GM18511 (cell line): ENCODE measurements around the gene MCC.

Source experiments
- ATAC-seq: cut with Tn5 transposase; IDR thresholded peaks from one replicate; pipeline ENCODE4 v1.9.1; 2021; ENCODE audit warnings: mild to moderate bottlenecking, moderate library complexity; ENCODE audit not compliant: unreplicated experiment

MCC gene

GRCh38 chr5:113157886-113158285 lies 330.4 kb downstream of the MCC start:
- ATAC-seq, result no peak

GRCh38 chr5:113156271-113156877 lies 331.9 kb downstream of the MCC start:
- ATAC-seq, result no peak

GRCh38 chr5:113153512-113154097 lies 334.6 kb downstream of the MCC start:
- no peak for ATAC-seq

DNA sequence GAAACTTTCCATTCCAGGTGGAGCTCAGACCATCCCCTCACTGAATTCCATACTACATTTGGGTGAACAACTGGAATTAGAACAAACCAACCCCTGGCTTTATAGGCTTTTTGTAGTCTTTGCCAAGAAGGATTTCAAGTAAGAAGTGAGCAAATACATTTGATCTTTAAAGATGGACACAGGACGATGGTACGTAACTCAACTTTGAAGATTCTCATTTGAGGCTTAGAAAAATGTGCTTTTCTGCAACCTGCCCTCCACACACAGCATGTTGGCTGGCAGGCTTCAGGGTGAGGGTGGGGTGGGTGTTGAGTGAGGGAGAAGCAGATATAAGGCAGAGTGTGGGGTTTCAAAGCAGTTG lies 335.9 kb downstream of the MCC start:
- no peak for ATAC-seq

DNA sequence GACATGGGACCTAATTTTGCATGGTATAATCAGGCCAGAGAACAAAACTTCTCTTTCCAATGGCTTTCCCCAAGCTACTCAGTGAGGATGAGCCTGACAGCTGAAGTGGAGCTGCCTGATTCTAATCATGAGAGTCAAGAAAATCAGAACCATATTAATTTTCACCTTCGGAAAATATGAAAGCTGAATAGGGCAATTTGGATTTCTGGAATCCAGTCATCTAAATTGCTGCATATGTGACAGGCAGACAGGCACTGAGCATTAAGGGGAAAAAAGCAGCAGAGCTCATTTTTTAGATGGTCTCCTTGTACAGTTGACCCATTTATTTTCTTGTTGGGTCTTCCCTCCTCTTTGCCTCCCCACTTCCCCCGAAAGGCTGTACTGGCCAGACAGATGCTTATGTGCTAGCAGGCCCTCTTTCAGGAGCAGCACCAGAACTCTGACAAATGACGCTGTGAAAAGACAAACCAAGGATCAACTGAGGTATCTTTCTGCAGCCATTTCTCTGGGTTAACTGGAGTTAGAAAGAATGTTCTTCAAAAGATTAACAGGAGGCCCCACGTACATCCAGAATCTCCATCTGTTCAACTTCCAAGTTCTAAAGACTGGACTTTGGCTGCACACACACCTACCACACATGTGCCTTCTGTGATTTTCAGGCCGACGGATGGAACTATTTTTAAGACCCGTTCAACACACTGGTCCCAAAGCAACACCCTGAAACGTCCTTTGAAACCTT lies 336.4 kb downstream of the MCC start:
- no peak for ATAC-seq

GRCh38 chr5:113150821-113151220 lies 337.4 kb downstream of the MCC start:
- no peak for ATAC-seq

- no peak for ATAC-seq
Measured at GRCh38 chr5:113150221-113150620, 338.0 kb downstream of the MCC start.

GRCh38 chr5:113147537-113147936 lies 340.7 kb downstream of the MCC start:
- ATAC-seq, result no peak

DNA sequence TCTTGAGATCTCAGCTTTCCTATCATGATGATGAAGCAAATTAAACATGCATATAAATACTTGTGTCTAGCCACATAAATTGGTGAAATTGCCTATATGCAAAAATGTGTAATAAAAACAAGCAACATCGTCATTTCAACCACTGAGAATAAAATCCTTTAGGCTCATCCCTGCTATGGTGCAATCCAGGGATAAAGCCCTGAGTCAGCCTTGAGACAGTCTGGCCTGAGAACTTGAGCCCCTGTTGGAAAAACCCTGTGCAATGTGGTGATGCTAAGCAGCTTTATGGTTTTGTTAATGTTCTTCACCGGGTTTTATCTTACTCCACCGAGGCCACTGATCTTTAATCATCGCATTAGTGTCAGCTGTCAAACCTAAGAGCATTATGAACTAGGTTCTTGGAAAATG lies 341.1 kb downstream of the MCC start:
- ATAC-seq, result no peak

DNA sequence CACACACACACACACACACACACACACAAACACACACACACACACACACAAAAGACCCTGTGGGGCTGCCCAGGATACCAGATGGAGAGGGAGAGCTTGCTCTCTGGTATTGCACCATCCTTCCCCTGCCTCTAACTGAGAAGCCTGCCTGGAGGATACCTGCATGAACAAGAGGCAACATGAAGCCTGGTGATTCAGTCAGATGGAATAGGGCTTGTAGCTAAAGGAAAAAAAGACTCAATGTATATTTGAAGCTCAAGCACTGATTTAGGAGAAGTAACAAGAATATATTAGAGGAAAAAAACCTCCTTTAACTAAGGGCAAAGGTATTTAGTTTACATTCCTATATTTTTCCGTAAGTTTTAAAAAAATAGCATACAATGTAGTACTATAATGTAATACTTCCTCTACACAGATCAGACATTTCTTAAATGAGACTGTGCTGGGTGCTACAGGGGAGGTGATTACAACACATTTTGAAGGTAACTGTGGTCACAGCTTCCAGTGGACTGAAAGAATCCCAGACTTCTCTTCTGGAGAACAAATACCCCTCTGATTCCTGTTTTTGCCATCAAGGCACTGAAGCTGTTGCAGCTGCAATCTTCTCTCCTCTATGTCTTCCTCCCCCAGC lies 342.4 kb downstream of the MCC start:
- ATAC-seq, result no peak

- no peak for ATAC-seq
Measured at GRCh38 chr5:113142186-113142585, 346.1 kb downstream of the MCC start.

GRCh38 chr5:113140837-113141671 lies 347.2 kb downstream of the MCC start:
- ATAC-seq, result no peak

DNA sequence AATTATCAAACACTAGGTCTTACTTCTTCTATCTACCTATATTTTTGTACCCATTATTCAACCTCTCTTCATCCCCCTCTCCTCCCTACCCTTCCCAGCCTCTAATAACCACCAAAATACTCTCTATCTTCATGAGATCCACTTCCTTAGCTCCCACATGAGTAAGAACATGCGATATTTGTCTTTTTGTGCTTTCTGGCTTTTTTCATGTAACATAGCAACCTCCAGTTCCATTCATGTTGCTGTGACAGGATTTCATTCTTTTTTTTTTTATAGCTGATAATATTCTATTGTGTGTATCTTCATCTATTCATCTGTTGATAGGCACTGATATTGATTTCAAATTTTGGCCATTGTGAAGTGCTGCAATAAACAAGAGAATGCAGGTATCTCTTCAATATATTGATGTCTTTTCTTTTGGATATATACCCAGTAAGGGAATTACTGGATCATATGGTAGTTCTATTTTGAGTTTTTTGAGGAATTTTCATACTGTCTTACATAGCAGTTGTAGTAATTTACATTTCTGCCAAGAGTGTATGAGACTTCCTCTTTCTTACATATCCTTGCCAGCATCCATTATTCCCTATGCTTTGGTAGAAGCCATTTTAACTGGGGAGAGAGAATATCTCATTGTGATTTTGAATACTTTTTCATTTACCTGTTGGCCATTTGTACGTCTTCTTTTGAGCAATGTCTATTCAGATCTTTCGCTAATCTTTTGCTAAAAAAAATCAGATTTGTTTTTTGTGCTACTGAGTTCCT lies 354.9 kb downstream of the MCC start:
- no peak for ATAC-seq

- no peak for ATAC-seq
Measured at GRCh38 chr5:113132564-113132963, 355.7 kb downstream of the MCC start.

DNA sequence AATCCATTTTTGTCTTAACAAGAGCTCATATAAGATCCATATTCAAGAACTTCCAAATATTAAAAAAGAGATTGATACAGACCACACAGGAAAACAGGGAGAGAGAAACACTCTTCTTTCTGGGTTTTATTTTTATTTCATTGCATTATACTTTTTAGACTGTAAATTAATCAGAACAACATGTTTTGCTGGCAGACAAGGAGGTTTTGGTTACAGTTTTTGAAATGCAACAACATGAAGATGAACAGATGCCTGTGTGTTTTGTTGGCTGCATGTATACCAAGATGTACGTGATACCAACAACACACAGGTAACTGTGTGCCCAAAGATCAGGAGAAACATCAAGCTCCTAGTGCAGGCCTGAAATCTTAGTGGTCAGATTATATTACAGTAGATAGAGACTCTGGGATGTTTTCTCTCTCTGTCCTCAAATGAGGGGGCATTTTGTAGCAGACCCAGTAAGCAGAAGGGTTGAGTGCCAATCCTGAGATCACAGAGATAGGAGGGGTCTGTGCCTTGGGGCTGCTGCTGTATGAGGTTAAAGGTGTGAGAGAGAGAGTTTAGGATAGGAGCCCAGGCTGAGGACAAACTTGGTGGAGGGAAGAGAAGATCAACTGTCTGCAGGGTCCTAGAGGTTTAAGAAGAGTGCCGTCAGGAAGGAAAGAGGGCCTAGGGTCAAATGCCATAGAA lies 359.5 kb downstream of the MCC start:
- ATAC-seq, result no peak

DNA sequence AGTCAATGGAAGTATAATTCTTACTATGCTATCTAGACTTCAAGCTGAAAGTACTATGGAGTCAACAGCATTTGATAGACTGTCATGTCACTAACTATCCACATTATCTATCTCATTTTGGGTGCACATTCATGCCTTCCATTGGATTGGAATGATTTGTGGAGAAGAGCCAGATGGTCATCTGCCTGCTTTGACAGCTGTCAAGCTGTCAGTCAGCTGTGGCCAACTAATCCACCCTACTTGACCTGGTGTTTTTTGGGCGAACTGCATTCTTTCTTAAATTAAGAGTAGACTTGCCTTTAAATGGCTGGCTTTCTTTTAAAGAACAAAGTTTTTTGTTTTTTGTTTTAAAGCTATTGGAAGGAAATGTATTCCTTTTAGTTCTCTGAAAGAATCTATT lies 360.2 kb downstream of the MCC start:
- no peak for ATAC-seq

DNA sequence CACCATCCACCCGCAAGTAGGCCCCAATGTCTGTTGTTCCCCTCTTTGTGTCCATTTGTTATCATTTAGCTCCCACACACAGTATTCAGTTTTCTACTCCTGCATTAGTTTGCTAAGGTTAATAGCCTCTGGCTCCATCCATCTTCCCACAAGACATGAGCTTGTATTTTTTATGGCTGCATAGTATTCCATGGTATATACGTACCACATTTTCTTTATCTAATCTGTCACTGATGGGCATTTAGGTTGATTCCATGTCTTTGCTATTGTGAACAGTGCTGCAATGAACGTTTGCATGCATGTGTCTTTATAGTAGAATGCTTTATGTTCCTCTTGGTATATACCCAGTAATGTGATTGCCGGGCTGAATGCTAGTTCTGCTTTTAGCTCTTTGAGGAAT lies 361.2 kb downstream of the MCC start:
- no peak for ATAC-seq

GRCh38 chr5:113125371-113125770 lies 362.9 kb downstream of the MCC start:
- no peak for ATAC-seq

- no peak for ATAC-seq
Measured at GRCh38 chr5:113124914-113125313, 363.3 kb downstream of the MCC start.

GRCh38 chr5:113124265-113124664 lies 364.0 kb downstream of the MCC start:
- no peak for ATAC-seq
